ENCODE data around the gene NT5C2. TPM values are rescaled to one million over a fixed set of nuclear protein-coding genes. Genes with fewer than 3 reads are reported as not detected.

The NT5C2 gene
- total RNA-seq, 1 experiment from 2014 or later: 74.6 TPM

GRCh38 chr10:103089493-103089892 lies 103.6 kb downstream of the NT5C2 start:
- Histone ChIP-seq H3K27me3 (ENCODE audit: low read length) (no peaks in the 10 kb centered on the region), H3K79me2 (ENCODE audit: low read length) (no peaks in the 10 kb centered on the region), H3K36me3 (ENCODE audit: low read depth, low read length) (peaks cover 77% of the 10 kb centered on the region), H2AFZ (ENCODE audit: low read length) (no peak overlapping the region), H3K9me2 (replicated peaks; ENCODE audit: low read length) (no peaks in the 10 kb centered on the region), H3K4me3 (ENCODE audit: low read length) (no peak overlapping the region), H4K20me1 (ENCODE audit: low read length) (no peaks in the 10 kb centered on the region), H3K9ac (ENCODE audit: low read length) (no peak overlapping the region), H3K9me3 (ENCODE audit: low read length) (no peaks in the 10 kb centered on the region), H3K4me2 (ENCODE audit: low read length) (no peak overlapping the region), H3F3A (ENCODE audit: low read length, unreplicated experiment) (no peaks in the 10 kb centered on the region), H3K27ac (ENCODE audit: low read length) (no peak overlapping the region), H3K4me1 (ENCODE audit: insufficient read depth, low read length) (no peaks in the 10 kb centered on the region)
- TF ChIP-seq EZH2phosphoT487 (IDR thresholded peaks at IDR 0.05; ENCODE audit: borderline replicate concordance, low read length): no peak
- TF ChIP-seq CTCF (conservative IDR thresholded peaks at IDR 0.05; ENCODE audit: low read depth, low read length): no peak
- TF ChIP-seq EZH2 (IDR thresholded peaks at IDR 0.05; ENCODE audit: low read length, unreplicated experiment): no peak
- ATAC-seq (no peak), DNase-seq (no peak)
- ChIA-PET POLR2A (ENCODE audit: unreplicated experiment) (no interaction called here), CTCF (no interaction called here)
- no TSS peak for BruUV-seq (replicated peaks)
- intact Hi-C loops (cut with micrococcal nuclease): no loop called here

GRCh38 chr10:103086799-103087198 lies 106.3 kb downstream of the NT5C2 start:
- ChIA-PET POLR2A (ENCODE audit: unreplicated experiment) (interaction anchor here (0.6 kb wide), 1 partner anchor 994 kb away, joined by 14 read pairs; no protein-coding TSS in a partner anchor), CTCF (no interaction called here)
- Histone ChIP-seq H3K27me3 (ENCODE audit: low read length) (no peaks in the 10 kb centered on the region), H3K79me2 (ENCODE audit: low read length) (no peaks in the 10 kb centered on the region), H4K20me1 (ENCODE audit: low read length) (no peaks in the 10 kb centered on the region), H3F3A (ENCODE audit: low read length, unreplicated experiment) (no peaks in the 10 kb centered on the region), H3K4me2 (ENCODE audit: low read length) (no peak overlapping the region), H3K36me3 (ENCODE audit: low read depth, low read length) (peaks cover 55% of the 10 kb centered on the region), H3K4me1 (ENCODE audit: insufficient read depth, low read length) (no peaks in the 10 kb centered on the region), H2AFZ (ENCODE audit: low read length) (no peak overlapping the region), H3K27ac (ENCODE audit: low read length) (no peak overlapping the region), H3K9me3 (ENCODE audit: low read length) (no peaks in the 10 kb centered on the region), H3K4me3 (ENCODE audit: low read length) (no peak overlapping the region), H3K9me2 (replicated peaks; ENCODE audit: low read length) (no peaks in the 10 kb centered on the region), H3K9ac (ENCODE audit: low read length) (no peak overlapping the region)
- no peak for DNase-seq
- no peak for ATAC-seq
- BruUV-seq (replicated peaks): no TSS peak
- TF ChIP-seq EZH2 (IDR thresholded peaks at IDR 0.05; ENCODE audit: low read length, unreplicated experiment): no peak
- no peak for TF ChIP-seq EZH2phosphoT487 (IDR thresholded peaks at IDR 0.05; ENCODE audit: borderline replicate concordance, low read length)
- TF ChIP-seq CTCF (conservative IDR thresholded peaks at IDR 0.05; ENCODE audit: low read depth, low read length): no peak
- intact Hi-C loops (cut with micrococcal nuclease): no loop called here

- BruUV-seq (replicated peaks): no TSS peak
- intact Hi-C loops (cut with micrococcal nuclease): no loop called here
- H3K9me3 ChIP-seq (ENCODE audit: low read length): no peaks in the 10 kb centered on the region
- no peaks in the 10 kb centered on the region for H3K9me2 ChIP-seq (replicated peaks; ENCODE audit: low read length)
- no peak overlapping the region for H3K4me3 ChIP-seq (ENCODE audit: low read length)
- no peaks in the 10 kb centered on the region for H3K4me1 ChIP-seq (ENCODE audit: insufficient read depth, low read length)
- POLR2A ChIA-PET (ENCODE audit: unreplicated experiment): no interaction called here
- DNase-seq: no peak
- H3K36me3 ChIP-seq (ENCODE audit: low read depth, low read length): peaks cover 50% of the 10 kb centered on the region
- H3K79me2 ChIP-seq (ENCODE audit: low read length): no peaks in the 10 kb centered on the region
- H3K4me2 ChIP-seq (ENCODE audit: low read length): no peak overlapping the region
- H3F3A ChIP-seq (ENCODE audit: low read length, unreplicated experiment): no peaks in the 10 kb centered on the region
- no peak for ATAC-seq
- no peak overlapping the region for H3K27ac ChIP-seq (ENCODE audit: low read length)
- CTCF ChIA-PET: no interaction called here
- no peaks in the 10 kb centered on the region for H4K20me1 ChIP-seq (ENCODE audit: low read length)
- no peaks in the 10 kb centered on the region for H3K27me3 ChIP-seq (ENCODE audit: low read length)
- TF ChIP-seq EZH2phosphoT487 (IDR thresholded peaks at IDR 0.05; ENCODE audit: borderline replicate concordance, low read length) (no peak), CTCF (conservative IDR thresholded peaks at IDR 0.05; ENCODE audit: low read depth, low read length) (no peak), EZH2 (IDR thresholded peaks at IDR 0.05; ENCODE audit: low read length, unreplicated experiment) (no peak)
- no peak overlapping the region for H2AFZ ChIP-seq (ENCODE audit: low read length)
- no peak overlapping the region for H3K9ac ChIP-seq (ENCODE audit: low read length)
These were observed 106.8 kb downstream of the NT5C2 start for GRCh38 chr10:103086261-103086660.

All from PC-3 (cell line).